GM12878 (cell line): Measurements from ENCODE around the gene VWA8.

Experiments
- BHLHE40 ChIP-seq, 2 experiments: fragments of 450-650 bp in 1 of 2; IDR thresholded peaks; 2 replicates each; pipeline ENCODE4 v1.6.1; 2011 to 2017; ENCODE audit warnings: low read depth in 2 of 2, borderline replicate concordance in 1 of 2, improper control_type of control experiment in 1 of 2, low read length in 1 of 2, mild to moderate bottlenecking in 1 of 2
- CHD4 ChIP-seq: fragments of 200-600 bp; sonication (generic); IDR thresholded peaks from 2 replicates; pipeline ENCODE4 v1.6.1; 2016; ENCODE audit warnings: mild to moderate bottlenecking
- CTCF ChIP-seq, 3 experiments: IDR thresholded peaks in 2 of 3; conservative IDR thresholded peaks in 1 of 3; 2 replicates each; pipeline ENCODE4 v1.5.1; 2011; ENCODE audit warnings: low read depth in 3 of 3, low read length in 3 of 3, mild to moderate bottlenecking in 3 of 3, control low read depth in 2 of 3, moderate library complexity in 2 of 3, inconsistent platforms in 1 of 3, mixed read lengths in 1 of 3; ENCODE audit not compliant: control insufficient read depth in 2 of 3, insufficient read depth in 1 of 3; ENCODE audit errors: extremely low read depth in 1 of 3
- DPF2 ChIP-seq: fragments of 450-650 bp; IDR thresholded peaks from 2 replicates; pipeline ENCODE4 v1.6.1; 2017; ENCODE audit warnings: mild to moderate bottlenecking
- EED ChIP-seq: sonication (generic); IDR thresholded peaks from 2 replicates; pipeline ENCODE4 v1.6.1; 2016; ENCODE audit warnings: antibody characterized with exemption, low read depth
- EP300 ChIP-seq, 2 experiments: fragments of 150-350 bp in 1 of 2; IDR thresholded peaks; 2 replicates each; pipeline ENCODE4 v1.6.1; 2011 to 2012; ENCODE audit warnings: low read depth in 2 of 2, low read length in 2 of 2, borderline replicate concordance in 1 of 2, improper control_type of control experiment in 1 of 2, inconsistent platforms in 1 of 2; ENCODE audit not compliant: control insufficient read depth in 1 of 2
- GABPA ChIP-seq: IDR thresholded peaks from 2 replicates; pipeline ENCODE4 v1.6.1; 2014; ENCODE audit warnings: antibody characterized with exemption, low read depth, mild to moderate bottlenecking, inconsistent platforms
- NFIC ChIP-seq: IDR thresholded peaks from 2 replicates; pipeline ENCODE4 v1.6.1; 2012; ENCODE audit warnings: low read depth, mild to moderate bottlenecking, inconsistent platforms, low read length, moderate library complexity
- POLR2AphosphoS2 ChIP-seq: IDR thresholded peaks from 2 replicates; pipeline ENCODE4 v1.6.1; 2011; ENCODE audit warnings: low read depth, mild to moderate bottlenecking, low read length, improper control_type of control experiment, moderate library complexity
- ZNF274 ChIP-seq: IDR thresholded peaks from one replicate; pipeline ENCODE4 v1.8.0; 2011; ENCODE audit not compliant: insufficient read length, insufficient read depth
- ZNF687 ChIP-seq: fragments of 450-650 bp; IDR thresholded peaks from 2 replicates; pipeline ENCODE4 v1.6.1; 2017; ENCODE audit warnings: mild to moderate bottlenecking, moderate library complexity

DNA sequence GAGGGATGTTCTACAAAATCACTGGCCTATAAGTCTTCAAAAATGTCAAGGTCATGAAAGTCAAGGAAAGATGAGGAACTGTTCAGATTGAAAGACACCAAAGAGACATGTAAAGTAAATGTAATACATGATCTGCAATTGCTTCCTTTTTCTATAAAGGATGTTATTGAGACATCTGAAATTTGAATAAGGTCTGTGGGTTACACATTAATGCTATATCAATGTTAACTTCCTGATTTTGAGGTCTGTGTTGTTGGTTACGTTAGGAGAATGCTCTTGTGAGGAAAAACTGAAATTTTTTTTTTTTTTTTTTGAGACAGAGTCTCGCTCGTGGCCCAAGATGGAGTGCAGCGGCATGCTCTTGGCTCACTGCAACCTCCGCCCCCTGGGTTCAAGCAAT is 306.1 kb downstream of the VWA8 start:
- no peak for TF ChIP-seq DPF2
- TF ChIP-seq ZNF274, result no peak
- no peak for TF ChIP-seq ZNF687
- no peak for TF ChIP-seq EED
- no peak for TF ChIP-seq GABPA
- TF ChIP-seq CTCF (IDR thresholded peaks at IDR 0.05 in 2 of 3, conservative IDR thresholded peaks at IDR 0.05 in 1 of 3; ENCODE audit: control insufficient read depth in 2 of 3, extremely low read depth in 1 of 3, insufficient read depth in 1 of 3, low read depth in 3 of 3, low read length in 3 of 3), result no peak
- no peak for TF ChIP-seq POLR2AphosphoS2
- no peak for TF ChIP-seq BHLHE40 (IDR thresholded peaks at IDR 0.05; ENCODE audit: borderline replicate concordance in 1 of 2, low read depth in 2 of 2, low read length in 1 of 2)
- no peak for TF ChIP-seq EP300 (IDR thresholded peaks at IDR 0.05; ENCODE audit: borderline replicate concordance in 1 of 2, control insufficient read depth in 1 of 2, low read depth in 2 of 2, low read length in 2 of 2)
- TF ChIP-seq NFIC, result no peak
- TF ChIP-seq CHD4, result no peak
